Measurements from ENCODE around the gene NFATC1.

The NFATC1 gene

DNA sequence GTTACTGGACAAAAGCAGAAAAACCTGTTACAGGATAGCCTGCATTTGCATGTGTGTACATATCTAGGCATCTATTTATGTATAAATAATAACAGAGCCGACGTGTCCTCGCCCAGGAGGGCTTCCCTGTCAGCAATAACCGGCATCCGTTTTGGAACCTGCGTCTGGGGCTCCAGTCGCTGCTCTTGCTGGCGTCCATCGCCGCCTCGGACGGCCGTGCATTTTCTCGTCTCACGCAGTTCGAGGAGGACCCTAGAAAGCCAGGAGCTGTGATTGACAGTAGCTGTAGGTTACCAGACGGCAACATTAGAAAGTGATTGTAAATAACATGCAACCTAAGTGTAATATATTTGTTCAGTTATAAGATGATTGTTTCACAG, 132.6 kb downstream of the NFATC1 start:
- H3K4me2 ChIP-seq (ENCODE audit: low read length), result no peak overlapping the region
- H2AFZ ChIP-seq (ENCODE audit: low read length), result no peak overlapping the region
- H3K79me2 ChIP-seq (ENCODE audit: insufficient read depth, low read length), result no peaks in the 10 kb centered on the region
- H3K4me1 ChIP-seq (ENCODE audit: insufficient read depth, low read length, severe bottlenecking), result peaks cover 57% of the 10 kb centered on the region
- peak overlapping the region; percentile 0; the same call in 1 of the 2 replicates for H3K9ac ChIP-seq (ENCODE audit: low read length)
- H3K27ac ChIP-seq (ENCODE audit: low read depth, low read length, poor library complexity, severe bottlenecking), result peak overlapping the region; percentile 83
- no peaks in the 10 kb centered on the region for H3K27me3 ChIP-seq (ENCODE audit: insufficient read depth, low read length)
- H3K4me3 ChIP-seq (ENCODE audit: low read depth, low read length, poor library complexity, severe bottlenecking), result no peak overlapping the region
- H3K9me2 ChIP-seq (ENCODE audit: low read depth, low read length), result no peaks in the 10 kb centered on the region
- H3F3A ChIP-seq (ENCODE audit: insufficient read depth, low read length), result peaks cover under 1% of the 10 kb centered on the region; the same call in 1 of the 2 replicates
- no peaks in the 10 kb centered on the region for H4K20me1 ChIP-seq (ENCODE audit: insufficient read depth, low read length)
- peaks cover 45% of the 10 kb centered on the region for H3K36me3 ChIP-seq (ENCODE audit: insufficient read depth, low read length)
- TF ChIP-seq EZH2 (IDR thresholded peaks at IDR 0.05; ENCODE audit: borderline replicate concordance, low read length), result no peak
- TF ChIP-seq, protein P1, sequence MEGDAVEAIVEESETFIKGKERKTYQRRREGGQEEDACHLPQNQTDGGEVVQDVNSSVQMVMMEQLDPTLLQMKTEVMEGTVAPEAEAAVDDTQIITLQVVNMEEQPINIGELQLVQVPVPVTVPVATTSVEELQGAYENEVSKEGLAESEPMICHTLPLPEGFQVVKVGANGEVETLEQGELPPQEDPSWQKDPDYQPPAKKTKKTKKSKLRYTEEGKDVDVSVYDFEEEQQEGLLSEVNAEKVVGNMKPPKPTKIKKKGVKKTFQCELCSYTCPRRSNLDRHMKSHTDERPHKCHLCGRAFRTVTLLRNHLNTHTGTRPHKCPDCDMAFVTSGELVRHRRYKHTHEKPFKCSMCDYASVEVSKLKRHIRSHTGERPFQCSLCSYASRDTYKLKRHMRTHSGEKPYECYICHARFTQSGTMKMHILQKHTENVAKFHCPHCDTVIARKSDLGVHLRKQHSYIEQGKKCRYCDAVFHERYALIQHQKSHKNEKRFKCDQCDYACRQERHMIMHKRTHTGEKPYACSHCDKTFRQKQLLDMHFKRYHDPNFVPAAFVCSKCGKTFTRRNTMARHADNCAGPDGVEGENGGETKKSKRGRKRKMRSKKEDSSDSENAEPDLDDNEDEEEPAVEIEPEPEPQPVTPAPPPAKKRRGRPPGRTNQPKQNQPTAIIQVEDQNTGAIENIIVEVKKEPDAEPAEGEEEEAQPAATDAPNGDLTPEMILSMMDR (IDR thresholded peaks at IDR 0.05; ENCODE audit: low read length), result no peak
- no peaks in the 10 kb centered on the region for H3K9me3 ChIP-seq (ENCODE audit: low read length)

DNA sequence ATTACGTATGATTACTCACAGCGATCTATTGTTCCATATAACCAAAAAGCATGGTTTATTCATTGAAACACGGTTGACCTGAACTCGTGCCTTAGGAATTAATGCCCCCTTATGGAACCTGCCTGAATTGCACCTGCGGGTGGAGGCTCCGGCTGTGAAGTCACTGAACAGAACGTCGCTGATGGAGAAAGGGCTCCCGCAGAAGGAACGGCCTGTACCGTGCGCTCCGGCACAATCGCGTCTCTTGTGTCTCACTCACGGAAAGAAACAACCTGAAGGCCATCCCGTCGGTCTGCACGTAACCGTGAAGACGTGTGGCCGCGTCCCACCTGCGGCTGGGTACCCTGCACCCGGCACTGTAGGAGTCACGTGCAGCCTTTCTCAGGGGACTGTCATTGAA, 133.1 kb downstream of the NFATC1 start:
- Histone ChIP-seq H3K27ac (ENCODE audit: low read depth, low read length, poor library complexity, severe bottlenecking) (peak overlapping the region; percentile 83), H3K79me2 (ENCODE audit: insufficient read depth, low read length) (no peaks in the 10 kb centered on the region), H3F3A (ENCODE audit: insufficient read depth, low read length) (no peaks in the 10 kb centered on the region), H3K27me3 (ENCODE audit: insufficient read depth, low read length) (no peaks in the 10 kb centered on the region), H3K9me3 (ENCODE audit: low read length) (no peaks in the 10 kb centered on the region), H3K9me2 (ENCODE audit: low read depth, low read length) (no peaks in the 10 kb centered on the region), H3K4me2 (ENCODE audit: low read length) (no peak overlapping the region; the same call in 1 of the 2 replicates), H3K4me3 (ENCODE audit: low read depth, low read length, poor library complexity, severe bottlenecking) (no peak overlapping the region), H3K36me3 (ENCODE audit: insufficient read depth, low read length) (peaks cover 45% of the 10 kb centered on the region), H4K20me1 (ENCODE audit: insufficient read depth, low read length) (no peaks in the 10 kb centered on the region), H2AFZ (ENCODE audit: low read length) (no peak overlapping the region), H3K4me1 (ENCODE audit: insufficient read depth, low read length, severe bottlenecking) (peaks cover 52% of the 10 kb centered on the region), H3K9ac (ENCODE audit: low read length) (no peak overlapping the region; the same call in 1 of the 2 replicates)
- TF ChIP-seq EZH2 (IDR thresholded peaks at IDR 0.05; ENCODE audit: borderline replicate concordance, low read length), result no peak
- TF ChIP-seq, protein P1 (IDR thresholded peaks at IDR 0.05; ENCODE audit: low read length), result peak; percentile 95

DNA sequence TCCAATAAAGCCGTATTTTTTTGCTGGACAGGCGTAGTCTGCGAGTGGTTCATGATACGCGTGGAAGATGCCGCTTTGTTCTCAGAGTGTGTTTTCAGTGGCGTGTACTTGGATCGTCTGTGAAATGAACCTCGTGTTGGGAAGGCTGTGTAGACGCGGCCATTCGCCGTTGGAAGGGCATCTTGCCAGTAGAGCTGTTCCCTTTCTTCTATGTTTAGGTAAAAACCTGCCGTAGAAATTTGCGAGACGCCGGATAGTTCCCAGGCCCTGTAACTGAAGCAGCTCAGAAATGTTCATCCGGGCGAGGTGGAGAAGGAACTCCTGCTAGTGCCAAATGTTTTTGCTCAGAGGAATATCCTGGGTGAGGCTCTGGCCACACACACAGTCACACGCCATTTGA, 133.6 kb downstream of the NFATC1 start:
- no peaks in the 10 kb centered on the region for H3K27me3 ChIP-seq (ENCODE audit: insufficient read depth, low read length)
- no peaks in the 10 kb centered on the region for H3K9me3 ChIP-seq (ENCODE audit: low read length)
- peaks cover 45% of the 10 kb centered on the region for H3K36me3 ChIP-seq (ENCODE audit: insufficient read depth, low read length)
- H4K20me1 ChIP-seq (ENCODE audit: insufficient read depth, low read length), result no peaks in the 10 kb centered on the region
- H3K4me3 ChIP-seq (ENCODE audit: low read depth, low read length, poor library complexity, severe bottlenecking), result no peak overlapping the region
- no peak overlapping the region for H3K9ac ChIP-seq (ENCODE audit: low read length)
- H3K9me2 ChIP-seq (ENCODE audit: low read depth, low read length), result no peaks in the 10 kb centered on the region
- H3K27ac ChIP-seq (ENCODE audit: low read depth, low read length, poor library complexity, severe bottlenecking), result peak overlapping the region; percentile 23
- H3K79me2 ChIP-seq (ENCODE audit: insufficient read depth, low read length), result no peaks in the 10 kb centered on the region
- H2AFZ ChIP-seq (ENCODE audit: low read length), result no peak overlapping the region
- H3K4me1 ChIP-seq (ENCODE audit: insufficient read depth, low read length, severe bottlenecking), result peaks cover 47% of the 10 kb centered on the region
- no peaks in the 10 kb centered on the region for H3F3A ChIP-seq (ENCODE audit: insufficient read depth, low read length)
- TF ChIP-seq, protein P1 (IDR thresholded peaks at IDR 0.05; ENCODE audit: low read length), result no peak
- no peak for TF ChIP-seq EZH2 (IDR thresholded peaks at IDR 0.05; ENCODE audit: borderline replicate concordance, low read length)
- no peak overlapping the region for H3K4me2 ChIP-seq (ENCODE audit: low read length)
